ENCODE measurements around the gene OR8A1. TPM values are rescaled to one million over a fixed set of nuclear protein-coding genes. Genes with fewer than 3 reads are reported as not detected.

The OR8A1 gene
- total RNA-seq, 1 experiment from 2014 or later = not detected

DNA sequence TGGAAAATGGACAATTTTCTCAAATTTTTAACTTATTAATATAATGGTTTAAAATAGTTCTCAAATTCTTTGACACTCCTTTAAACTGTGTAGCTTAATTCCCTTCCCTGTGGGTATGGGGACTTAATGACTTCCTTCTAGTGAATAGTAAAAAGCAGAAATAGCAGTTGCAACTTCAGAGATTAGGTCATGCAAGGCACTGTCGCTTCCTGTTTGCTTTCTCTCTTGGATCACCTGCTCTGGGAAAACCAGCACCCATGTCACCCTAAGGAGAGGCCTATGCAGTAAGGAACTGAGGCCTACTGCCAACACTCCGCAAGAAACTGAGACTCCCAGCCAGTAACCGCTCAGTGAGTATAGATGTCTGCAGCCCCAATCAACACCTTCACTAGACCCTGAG, 35.9 kb downstream of the OR8A1 start:
- Mint-ChIP-seq H3K27ac (ENCODE audit: unreplicated experiment) (no peak overlapping the region), H3K36me3 (ENCODE audit: insufficient read depth, unreplicated experiment) (no peaks in the 10 kb centered on the region), H3K4me1 (ENCODE audit: low read depth, unreplicated experiment) (peaks cover 7% of the 10 kb centered on the region), H3K9me3 (ENCODE audit: unreplicated experiment) (no peaks in the 10 kb centered on the region), H3K27me3 (ENCODE audit: insufficient read depth, unreplicated experiment) (peaks cover 12% of the 10 kb centered on the region), H3K4me3 (ENCODE audit: unreplicated experiment) (no peak overlapping the region)
- TF ChIP-seq, protein P1, sequence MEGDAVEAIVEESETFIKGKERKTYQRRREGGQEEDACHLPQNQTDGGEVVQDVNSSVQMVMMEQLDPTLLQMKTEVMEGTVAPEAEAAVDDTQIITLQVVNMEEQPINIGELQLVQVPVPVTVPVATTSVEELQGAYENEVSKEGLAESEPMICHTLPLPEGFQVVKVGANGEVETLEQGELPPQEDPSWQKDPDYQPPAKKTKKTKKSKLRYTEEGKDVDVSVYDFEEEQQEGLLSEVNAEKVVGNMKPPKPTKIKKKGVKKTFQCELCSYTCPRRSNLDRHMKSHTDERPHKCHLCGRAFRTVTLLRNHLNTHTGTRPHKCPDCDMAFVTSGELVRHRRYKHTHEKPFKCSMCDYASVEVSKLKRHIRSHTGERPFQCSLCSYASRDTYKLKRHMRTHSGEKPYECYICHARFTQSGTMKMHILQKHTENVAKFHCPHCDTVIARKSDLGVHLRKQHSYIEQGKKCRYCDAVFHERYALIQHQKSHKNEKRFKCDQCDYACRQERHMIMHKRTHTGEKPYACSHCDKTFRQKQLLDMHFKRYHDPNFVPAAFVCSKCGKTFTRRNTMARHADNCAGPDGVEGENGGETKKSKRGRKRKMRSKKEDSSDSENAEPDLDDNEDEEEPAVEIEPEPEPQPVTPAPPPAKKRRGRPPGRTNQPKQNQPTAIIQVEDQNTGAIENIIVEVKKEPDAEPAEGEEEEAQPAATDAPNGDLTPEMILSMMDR (IDR thresholded peaks at IDR 0.05; ENCODE audit: insufficient read depth in 1 of 2, low read depth in 1 of 2, low read length in 1 of 2, severe bottlenecking in 1 of 2, unreplicated experiment in 1 of 2) = no peak
- Histone ChIP-seq H3K4me3 (ENCODE audit: low read depth, low read length) (no peak overlapping the region), H3K4me1 (no peaks in the 10 kb centered on the region), H3K27me3 (replicated peaks; ENCODE audit: control insufficient read depth, insufficient read depth, low read length) (no peaks in the 10 kb centered on the region), H3K9me3 (peaks cover 2% of the 10 kb centered on the region; the same call in 1 of the 2 replicates), H3K36me3 (ENCODE audit: control insufficient read depth, insufficient read depth, low read length) (no peaks in the 10 kb centered on the region)
- BruUV-seq (replicated peaks) = no TSS peak
- ChIA-PET CTCF (no interaction called here), POLR2A (interaction anchor here (0.6 kb wide), 1 partner anchor 12 kb away, joined by 3 read pairs; no protein-coding TSS in a partner anchor)
- intact Hi-C loops (cut with micrococcal nuclease; ENCODE audit: unreplicated experiment) = no loop called here
- no peak for DNase-seq

DNA sequence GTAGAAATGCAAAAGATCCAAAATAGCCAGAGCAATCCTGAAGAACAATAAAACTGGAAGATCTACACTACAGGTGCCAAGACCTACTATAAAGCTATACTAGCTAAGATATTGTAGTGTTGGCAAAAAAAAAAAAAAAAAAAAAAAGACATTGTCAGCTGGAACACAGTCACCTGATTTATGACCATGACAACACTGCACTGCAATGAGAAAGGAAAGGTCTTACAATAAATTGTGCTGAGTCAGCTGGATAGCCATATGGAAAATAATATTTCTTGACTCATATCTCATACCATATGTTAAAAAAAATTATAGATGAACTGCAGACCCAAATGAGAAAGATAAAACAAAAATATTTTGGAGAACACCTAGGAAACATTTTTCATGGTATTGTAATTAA, 38.4 kb downstream of the OR8A1 start:
- Mint-ChIP-seq H3K27me3 (ENCODE audit: insufficient read depth, unreplicated experiment) (peaks cover 7% of the 10 kb centered on the region), H3K36me3 (ENCODE audit: insufficient read depth, unreplicated experiment) (no peaks in the 10 kb centered on the region), H3K4me1 (ENCODE audit: low read depth, unreplicated experiment) (peaks cover 7% of the 10 kb centered on the region), H3K27ac (ENCODE audit: unreplicated experiment) (no peak overlapping the region), H3K4me3 (ENCODE audit: unreplicated experiment) (no peak overlapping the region), H3K9me3 (ENCODE audit: unreplicated experiment) (no peaks in the 10 kb centered on the region)
- H3K36me3 ChIP-seq (ENCODE audit: control insufficient read depth, insufficient read depth, low read length) = no peaks in the 10 kb centered on the region
- TF ChIP-seq, protein P1 (IDR thresholded peaks at IDR 0.05; ENCODE audit: insufficient read depth in 1 of 2, low read depth in 1 of 2, low read length in 1 of 2, severe bottlenecking in 1 of 2, unreplicated experiment in 1 of 2) = no peak
- H3K27me3 ChIP-seq (replicated peaks; ENCODE audit: control insufficient read depth, insufficient read depth, low read length) = no peaks in the 10 kb centered on the region
- intact Hi-C loops (cut with micrococcal nuclease; ENCODE audit: unreplicated experiment) = no loop called here
- no peaks in the 10 kb centered on the region for H3K4me1 ChIP-seq
- ChIA-PET CTCF (no interaction called here), POLR2A (no interaction called here)
- no TSS peak for BruUV-seq (replicated peaks)
- no peak overlapping the region for H3K4me3 ChIP-seq (ENCODE audit: low read depth, low read length)
- peaks cover 2% of the 10 kb centered on the region; the same call in 1 of the 2 replicates for H3K9me3 ChIP-seq
- DNase-seq = no peak

DNA sequence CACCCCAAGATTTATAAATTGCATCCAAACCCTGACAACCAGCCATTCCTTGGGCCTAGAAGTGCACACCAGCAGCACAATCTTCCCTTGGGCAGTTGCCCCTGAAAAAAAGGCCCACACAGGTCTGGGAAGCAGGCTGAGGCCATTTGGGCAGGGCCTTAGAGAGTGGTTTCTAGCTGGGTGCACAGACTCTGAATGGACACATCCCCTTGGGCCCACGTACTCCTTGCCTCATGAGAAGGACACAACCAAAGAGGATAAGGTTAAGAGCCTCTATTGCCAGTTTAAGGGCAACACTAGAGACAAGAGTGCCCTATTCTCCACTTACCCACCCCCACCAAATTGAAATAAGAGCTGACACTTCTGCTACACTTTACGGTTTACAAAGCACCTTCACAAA, 40.5 kb downstream of the OR8A1 start:
- H3K27me3 Mint-ChIP-seq (ENCODE audit: insufficient read depth, unreplicated experiment) = peaks cover 6% of the 10 kb centered on the region
- TF ChIP-seq, protein P1 (IDR thresholded peaks at IDR 0.05; ENCODE audit: insufficient read depth in 1 of 2, low read depth in 1 of 2, low read length in 1 of 2, severe bottlenecking in 1 of 2, unreplicated experiment in 1 of 2) = no peak
- no peak for DNase-seq
- H3K4me1 ChIP-seq = no peaks in the 10 kb centered on the region
- H3K9me3 ChIP-seq = peaks cover 2% of the 10 kb centered on the region; the same call in 1 of the 2 replicates
- H3K36me3 ChIP-seq (ENCODE audit: control insufficient read depth, insufficient read depth, low read length) = no peaks in the 10 kb centered on the region
- ChIA-PET POLR2A (no interaction called here), CTCF (interaction anchor here (0.6 kb wide), 1 partner anchor 173 kb away, joined by 3 read pairs; no protein-coding TSS in a partner anchor)
- H3K4me3 Mint-ChIP-seq (ENCODE audit: unreplicated experiment) = no peak overlapping the region
- no peak overlapping the region for H3K4me3 ChIP-seq (ENCODE audit: low read depth, low read length)
- BruUV-seq (replicated peaks) = no TSS peak
- H3K36me3 Mint-ChIP-seq (ENCODE audit: insufficient read depth, unreplicated experiment) = no peaks in the 10 kb centered on the region
- no peaks in the 10 kb centered on the region for H3K9me3 Mint-ChIP-seq (ENCODE audit: unreplicated experiment)
- intact Hi-C loops (cut with micrococcal nuclease; ENCODE audit: unreplicated experiment) = no loop called here
- no peak overlapping the region for H3K27ac Mint-ChIP-seq (ENCODE audit: unreplicated experiment)
- H3K27me3 ChIP-seq (replicated peaks; ENCODE audit: control insufficient read depth, insufficient read depth, low read length) = no peaks in the 10 kb centered on the region
- no peaks in the 10 kb centered on the region for H3K4me1 Mint-ChIP-seq (ENCODE audit: low read depth, unreplicated experiment)

All from Caco-2 (cell line).